Neural progenitor cell (in vitro differentiated cells): Measurements from ENCODE around the gene ABHD2. TPM values are rescaled to one million over a fixed set of nuclear protein-coding genes. Genes with fewer than 3 reads are reported as not detected.

Experiments used
- DNase-seq: peaks from one replicate; pipeline ENCODE4 v3.0.0-alpha.2; 2016; ENCODE audit warnings: low spot score
- H2AFZ ChIP-seq: fragments of 200-600 bp; sonication (generic); replicated peaks from 2 replicates; pipeline ENCODE4 v1.6.1; 2016; ENCODE audit warnings: antibody characterized with exemption
- H3F3A ChIP-seq: fragments of 200-600 bp; sonication (generic); 2 replicates; pipeline ENCODE4 v1.6.1; 2016; ENCODE audit warnings: antibody characterized with exemption, low read depth
- H3K27ac ChIP-seq: fragments of 200-600 bp; sonication (generic); 2 replicates; pipeline ENCODE4 v1.5.1; 2016; ENCODE audit warnings: mild to moderate bottlenecking
- H3K27me3 ChIP-seq: fragments of 200-600 bp; sonication (generic); 2 replicates; pipeline ENCODE4 v1.6.1; 2016; ENCODE audit warnings: mild to moderate bottlenecking, moderate library complexity
- H3K36me3 ChIP-seq: fragments of 200-600 bp; sonication (generic); 2 replicates; pipeline ENCODE4 v1.5.1; 2016
- H3K4me1 ChIP-seq: fragments of 200-600 bp; sonication (generic); 2 replicates; pipeline ENCODE4 v1.6.1; 2016; ENCODE audit warnings: mixed run types
- H3K4me2 ChIP-seq: fragments of 200-600 bp; sonication (generic); 2 replicates; pipeline ENCODE4 v1.6.1; 2016
- H3K4me3 ChIP-seq: fragments of 200-600 bp; sonication (generic); 2 replicates; pipeline ENCODE4 v1.5.1; 2016
- H3K79me2 ChIP-seq: fragments of 200-600 bp; sonication (generic); 2 replicates; pipeline ENCODE4 v1.6.1; 2016; ENCODE audit warnings: low read depth
- H3K9ac ChIP-seq: fragments of 200-600 bp; sonication (generic); 2 replicates; pipeline ENCODE4 v1.6.1; 2016
- H3K9me3 ChIP-seq: fragments of 200-600 bp; sonication (generic); 2 replicates; pipeline ENCODE4 v1.5.1; 2016; ENCODE audit warnings: low read depth
- H4K20me1 ChIP-seq: fragments of 200-600 bp; sonication (generic); 2 replicates; pipeline ENCODE4 v1.6.1; 2016; ENCODE audit warnings: low read depth
- H3K27ac Mint-ChIP-seq: 3 replicates; pipeline ENCODE4 v1.8.0; 2021; ENCODE audit warnings: mixed read lengths
- H3K27me3 Mint-ChIP-seq: 2 replicates; pipeline ENCODE4 v1.8.0; 2022; ENCODE audit warnings: low read depth, mild to moderate bottlenecking, inconsistent platforms, moderate library complexity, mixed read lengths; ENCODE audit not compliant: insufficient read depth
- H3K36me3 Mint-ChIP-seq: 3 replicates; pipeline ENCODE4 v1.8.0; 2021; ENCODE audit warnings: mixed read lengths
- H3K4me1 Mint-ChIP-seq: 3 replicates; pipeline ENCODE4 v1.8.0; 2021; ENCODE audit warnings: mixed read lengths
- H3K4me3 Mint-ChIP-seq: 3 replicates; pipeline ENCODE4 v1.8.0; 2021; ENCODE audit warnings: mild to moderate bottlenecking, moderate library complexity, mixed read lengths
- H3K9me3 Mint-ChIP-seq: 3 replicates; pipeline ENCODE4 v1.8.0; 2020; ENCODE audit warnings: mixed read lengths
- EZH2 ChIP-seq: fragments of 200-600 bp; sonication (generic); IDR thresholded peaks from 2 replicates; pipeline ENCODE4 v1.6.1; 2017; ENCODE audit warnings: antibody characterized with exemption, mild to moderate bottlenecking, moderate library complexity
- EZH2phosphoT487 ChIP-seq: fragments of 200-600 bp; sonication (generic); IDR thresholded peaks from 2 replicates; pipeline ENCODE4 v1.6.1; 2017; ENCODE audit warnings: antibody characterized with exemption
- total RNA-seq: library from RNA; depleted of rRNA; stranded (reverse); fragments of >200 nt; gene quantifications from 2 replicates; pipeline ENCODE4 v1.2.3, GENCODE V29; 2015; ENCODE audit warnings: low replicate concordance
- TF ChIP-seq, protein P1 (sequence below): fragments of 200-600 bp; sonication (generic); IDR thresholded peaks from 2 replicates; pipeline ENCODE4 v1.5.1; 2017; ENCODE audit warnings: antibody characterized with exemption, mild to moderate bottlenecking

Gene ABHD2
- total RNA-seq, 1 donor from 2014 or later = 10.9 TPM

DNA sequence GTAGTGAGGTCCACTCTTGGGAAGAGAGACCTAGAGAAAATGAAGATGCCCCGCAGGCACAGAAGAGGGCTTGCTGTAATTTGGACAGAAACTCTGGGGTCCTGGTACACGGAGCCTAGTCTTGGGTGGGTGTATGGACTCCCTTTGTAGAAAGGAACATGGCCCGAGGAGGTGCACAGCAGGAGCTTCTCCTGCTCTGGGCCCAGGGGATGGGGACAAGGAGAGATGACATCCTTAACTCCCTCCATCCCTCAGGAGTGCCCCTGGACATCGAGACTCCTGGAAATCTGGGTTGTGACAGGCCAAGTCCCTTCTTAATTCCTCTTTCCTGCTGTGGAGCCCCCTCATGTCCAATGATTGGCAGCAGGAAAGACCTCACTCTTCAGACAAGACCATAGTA, 29.9 kb upstream of the ABHD2 start:
- Mint-ChIP-seq H3K27me3 (peaks cover 2% of the 10 kb centered on the region), H3K4me3 (no peak overlapping the region), H3K36me3 (no peaks in the 10 kb centered on the region), H3K27ac (no peak overlapping the region), H3K9me3 (no peaks in the 10 kb centered on the region), H3K4me1 (no peaks in the 10 kb centered on the region)
- H3K79me2 ChIP-seq = no peaks in the 10 kb centered on the region
- no peak for DNase-seq
- no peaks in the 10 kb centered on the region for H3K9me3 ChIP-seq
- no peaks in the 10 kb centered on the region for H3K36me3 ChIP-seq
- TF ChIP-seq EZH2phosphoT487 (no peak), EZH2 (no peak)
- TF ChIP-seq, protein P1, sequence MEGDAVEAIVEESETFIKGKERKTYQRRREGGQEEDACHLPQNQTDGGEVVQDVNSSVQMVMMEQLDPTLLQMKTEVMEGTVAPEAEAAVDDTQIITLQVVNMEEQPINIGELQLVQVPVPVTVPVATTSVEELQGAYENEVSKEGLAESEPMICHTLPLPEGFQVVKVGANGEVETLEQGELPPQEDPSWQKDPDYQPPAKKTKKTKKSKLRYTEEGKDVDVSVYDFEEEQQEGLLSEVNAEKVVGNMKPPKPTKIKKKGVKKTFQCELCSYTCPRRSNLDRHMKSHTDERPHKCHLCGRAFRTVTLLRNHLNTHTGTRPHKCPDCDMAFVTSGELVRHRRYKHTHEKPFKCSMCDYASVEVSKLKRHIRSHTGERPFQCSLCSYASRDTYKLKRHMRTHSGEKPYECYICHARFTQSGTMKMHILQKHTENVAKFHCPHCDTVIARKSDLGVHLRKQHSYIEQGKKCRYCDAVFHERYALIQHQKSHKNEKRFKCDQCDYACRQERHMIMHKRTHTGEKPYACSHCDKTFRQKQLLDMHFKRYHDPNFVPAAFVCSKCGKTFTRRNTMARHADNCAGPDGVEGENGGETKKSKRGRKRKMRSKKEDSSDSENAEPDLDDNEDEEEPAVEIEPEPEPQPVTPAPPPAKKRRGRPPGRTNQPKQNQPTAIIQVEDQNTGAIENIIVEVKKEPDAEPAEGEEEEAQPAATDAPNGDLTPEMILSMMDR = no peak
- H3K27me3 ChIP-seq = no peaks in the 10 kb centered on the region
- no peaks in the 10 kb centered on the region for H4K20me1 ChIP-seq
- H3K27ac ChIP-seq = no peak overlapping the region
- H3K9ac ChIP-seq = no peak overlapping the region
- H2AFZ ChIP-seq = no peak overlapping the region
- H3F3A ChIP-seq = no peaks in the 10 kb centered on the region
- H3K4me3 ChIP-seq = no peak overlapping the region
- H3K4me2 ChIP-seq = no peak overlapping the region
- no peaks in the 10 kb centered on the region for H3K4me1 ChIP-seq

DNA sequence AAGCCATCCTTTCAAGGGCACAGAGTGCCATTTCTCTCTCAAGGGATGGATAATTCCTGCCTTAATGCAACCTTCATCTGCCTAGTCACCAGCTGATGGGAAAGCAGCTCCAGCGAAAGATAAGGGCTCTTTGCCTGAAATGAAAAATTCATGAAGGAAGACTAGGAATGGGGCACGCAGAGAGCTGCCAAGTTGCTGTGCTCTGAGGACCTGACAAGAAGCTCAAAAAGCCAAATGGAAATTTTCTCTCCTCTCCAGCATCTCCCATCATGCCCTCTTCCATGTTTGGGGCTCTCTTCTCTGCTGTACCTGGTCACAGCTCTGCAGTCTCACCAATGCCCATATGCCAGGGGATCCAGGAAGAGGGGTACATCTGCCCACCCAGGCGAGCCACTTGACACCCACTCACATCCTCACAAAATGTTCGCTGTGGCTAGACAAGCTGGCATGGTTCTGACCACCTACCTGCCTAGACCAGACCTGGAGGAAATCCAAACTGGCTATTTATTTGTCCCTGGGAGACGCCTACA, 29.3 kb upstream of the ABHD2 start:
- no peaks in the 10 kb centered on the region for H3K4me1 Mint-ChIP-seq
- Histone ChIP-seq H3K27ac (no peak overlapping the region), H3K4me3 (no peak overlapping the region), H4K20me1 (no peaks in the 10 kb centered on the region), H3K9ac (no peak overlapping the region), H3K4me1 (no peaks in the 10 kb centered on the region), H3K27me3 (no peaks in the 10 kb centered on the region), H2AFZ (no peak overlapping the region), H3K79me2 (no peaks in the 10 kb centered on the region), H3F3A (no peaks in the 10 kb centered on the region), H3K4me2 (no peak overlapping the region), H3K9me3 (no peaks in the 10 kb centered on the region), H3K36me3 (no peaks in the 10 kb centered on the region)
- no peak overlapping the region for H3K27ac Mint-ChIP-seq
- no peak for DNase-seq
- TF ChIP-seq EZH2phosphoT487 (no peak), EZH2 (no peak)
- H3K27me3 Mint-ChIP-seq = peaks cover 2% of the 10 kb centered on the region
- no peaks in the 10 kb centered on the region for H3K36me3 Mint-ChIP-seq
- H3K4me3 Mint-ChIP-seq = no peak overlapping the region
- no peaks in the 10 kb centered on the region for H3K9me3 Mint-ChIP-seq

DNA sequence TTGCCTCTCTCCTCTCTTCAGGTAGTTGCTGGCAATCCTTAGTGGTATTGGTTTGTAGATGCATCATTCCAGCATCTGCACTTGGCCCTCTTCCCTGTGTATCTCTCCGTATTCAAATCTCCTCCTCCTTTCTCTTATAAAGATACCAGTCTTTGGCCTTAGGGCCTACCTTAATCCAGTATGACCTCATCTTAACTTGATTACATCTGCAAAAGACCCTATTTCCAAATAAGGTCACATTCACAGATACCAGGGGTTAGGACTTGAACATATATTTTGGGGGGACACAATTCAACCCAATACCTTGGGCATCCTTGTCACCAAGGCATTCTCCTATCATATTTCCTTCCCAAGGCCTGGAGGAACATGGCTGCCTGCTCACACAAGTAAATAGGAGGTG, 22.0 kb upstream of the ABHD2 start:
- H3K4me3 Mint-ChIP-seq = no peak overlapping the region
- Histone ChIP-seq H3K27ac (no peak overlapping the region), H3K4me3 (no peak overlapping the region), H3K79me2 (no peaks in the 10 kb centered on the region), H4K20me1 (no peaks in the 10 kb centered on the region), H3K4me1 (no peaks in the 10 kb centered on the region), H3K9ac (no peak overlapping the region), H2AFZ (no peak overlapping the region), H3K27me3 (no peaks in the 10 kb centered on the region), H3K36me3 (no peaks in the 10 kb centered on the region), H3F3A (no peaks in the 10 kb centered on the region), H3K4me2 (no peak overlapping the region), H3K9me3 (no peaks in the 10 kb centered on the region)
- no peak for TF ChIP-seq EZH2phosphoT487
- no peak for TF ChIP-seq EZH2
- TF ChIP-seq, protein P1 = no peak
- H3K36me3 Mint-ChIP-seq = no peaks in the 10 kb centered on the region
- H3K27ac Mint-ChIP-seq = no peak overlapping the region
- no peak for DNase-seq
- no peaks in the 10 kb centered on the region for H3K27me3 Mint-ChIP-seq
- no peaks in the 10 kb centered on the region for H3K4me1 Mint-ChIP-seq
- peaks cover 29% of the 10 kb centered on the region for H3K9me3 Mint-ChIP-seq

DNA sequence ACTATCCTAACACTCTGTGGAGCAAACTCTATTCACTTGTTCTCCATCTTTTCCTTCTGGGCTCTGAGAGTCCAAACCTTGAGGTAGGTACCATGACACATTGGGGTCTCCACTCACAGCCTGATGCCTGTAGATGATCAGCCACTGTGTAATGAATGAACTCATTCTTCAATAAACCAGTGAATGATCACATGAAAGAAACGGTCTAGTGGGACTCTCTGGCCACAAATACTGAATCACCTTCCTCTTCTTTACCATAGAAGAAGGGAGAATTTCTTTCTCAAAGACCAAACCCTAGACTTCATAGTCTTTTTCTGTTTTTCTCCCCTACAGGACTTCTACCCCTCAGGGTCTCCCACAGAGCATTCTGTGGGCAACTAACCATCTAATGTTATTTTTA, 20.5 kb upstream of the ABHD2 start:
- no peaks in the 10 kb centered on the region for H3K36me3 Mint-ChIP-seq
- Histone ChIP-seq H3F3A (no peaks in the 10 kb centered on the region), H4K20me1 (no peaks in the 10 kb centered on the region), H3K4me3 (no peak overlapping the region), H2AFZ (no peak overlapping the region), H3K4me2 (no peak overlapping the region), H3K9ac (no peak overlapping the region), H3K4me1 (no peaks in the 10 kb centered on the region), H3K79me2 (no peaks in the 10 kb centered on the region), H3K36me3 (no peaks in the 10 kb centered on the region), H3K9me3 (no peaks in the 10 kb centered on the region), H3K27me3 (no peaks in the 10 kb centered on the region), H3K27ac (no peak overlapping the region)
- H3K9me3 Mint-ChIP-seq = peaks cover 29% of the 10 kb centered on the region
- H3K27ac Mint-ChIP-seq = no peak overlapping the region
- no peaks in the 10 kb centered on the region for H3K27me3 Mint-ChIP-seq
- no peak overlapping the region for H3K4me3 Mint-ChIP-seq
- no peak for DNase-seq
- TF ChIP-seq EZH2 (no peak), EZH2phosphoT487 (no peak)
- TF ChIP-seq, protein P1 = no peak
- H3K4me1 Mint-ChIP-seq = no peaks in the 10 kb centered on the region
